Endothelial cell of umbilical vein (primary cell): Measurements from ENCODE around the gene RBM6.

ENCODE experiments used
- CTCF ChIP-seq, 2 donors: IDR thresholded peaks; 1 replicate in 1 of 2; 2 replicates in 1 of 2; pipeline ENCODE4 v1.5.1; 2011; ENCODE audit warnings: low read length in 2 of 2, mild to moderate bottlenecking in 2 of 2, moderate library complexity in 2 of 2, control low read depth in 1 of 2, inconsistent platforms in 1 of 2, low read depth in 1 of 2; ENCODE audit not compliant: insufficient read depth in 1 of 2; ENCODE audit errors: extremely low read depth in 1 of 2
- EZH2 ChIP-seq: IDR thresholded peaks from 2 replicates; pipeline ENCODE4 v1.6.1; 2012; ENCODE audit warnings: borderline replicate concordance, low read depth, mild to moderate bottlenecking, moderate library complexity, low read length, inconsistent platforms; ENCODE audit not compliant: severe bottlenecking
- MAX ChIP-seq: IDR thresholded peaks from 2 replicates; pipeline ENCODE4 v1.6.1; 2011; ENCODE audit not compliant: insufficient read depth, insufficient read length
- MYC ChIP-seq: IDR thresholded peaks from one replicate; pipeline ENCODE4 v1.6.1; 2011; ENCODE audit warnings: mild to moderate bottlenecking, low read depth, low read length
- POLR2A ChIP-seq: IDR thresholded peaks from 2 replicates; pipeline ENCODE4 v1.6.1; 2012; ENCODE audit warnings: low read depth, mild to moderate bottlenecking, control low read depth, low read length
- POLR2AphosphoS5 ChIP-seq: IDR thresholded peaks from 2 replicates; pipeline ENCODE4 v1.6.1; 2012; ENCODE audit warnings: low read depth, mild to moderate bottlenecking, control low read depth, low read length, moderate library complexity; ENCODE audit not compliant: insufficient read depth

- TF ChIP-seq CTCF (IDR thresholded peaks at IDR 0.05; ENCODE audit: extremely low read depth in 1 of 2, insufficient read depth in 1 of 2, low read depth in 1 of 2, low read length in 2 of 2) (no peak), MAX (no peak), POLR2A (no peak), POLR2AphosphoS5 (no peak), EZH2 (no peak), MYC (no peak)
These were observed 162.6 kb downstream of the RBM6 start for GRCh38 chr3:50102558-50102957.
